Effector memory CD4-positive, alpha-beta T cell (primary cell): ENCODE results near the gene WASHC2A.
"Not testable (repeated sequence)": the region's sequence is repeated elsewhere in the genome, so short reads cannot be mapped to it uniquely, and the experiment has no call there.

ENCODE experiments used
- DNase-seq, 3 donors: peaks; one replicate each; pipeline ENCODE4 v3.0.0-alpha.2; 2020
- H3K27ac ChIP-seq: 2 replicates; pipeline ENCODE4 v1.7.0; 2013; ENCODE audit warnings: mild to moderate bottlenecking, low read length, moderate library complexity; ENCODE audit not compliant: insufficient read depth, poor library complexity, severe bottlenecking
- H3K27me3 ChIP-seq: replicated peaks from 2 replicates; pipeline ENCODE4 v1.7.0; 2013; ENCODE audit warnings: mild to moderate bottlenecking, low read length; ENCODE audit not compliant: insufficient read depth, control insufficient read depth, poor library complexity, severe bottlenecking
- H3K36me3 ChIP-seq: 2 replicates; pipeline ENCODE4 v1.7.0; 2013; ENCODE audit warnings: mild to moderate bottlenecking, low read length, moderate library complexity; ENCODE audit not compliant: control insufficient read depth, insufficient read depth
- H3K4me1 ChIP-seq: 2 replicates; pipeline ENCODE4 v1.7.0; 2013; ENCODE audit warnings: low read length, mild to moderate bottlenecking; ENCODE audit not compliant: control insufficient read depth, insufficient read depth, poor library complexity, severe bottlenecking
- H3K4me3 ChIP-seq: 2 replicates; pipeline ENCODE4 v1.7.0; 2013; ENCODE audit warnings: low read length, low read depth, mild to moderate bottlenecking; ENCODE audit not compliant: insufficient read depth, poor library complexity, severe bottlenecking
- H3K9me3 ChIP-seq: 2 replicates; pipeline ENCODE4 v1.7.0; 2013; ENCODE audit warnings: mild to moderate bottlenecking, low read length, moderate library complexity; ENCODE audit not compliant: control insufficient read depth

The WASHC2A gene

DNA sequence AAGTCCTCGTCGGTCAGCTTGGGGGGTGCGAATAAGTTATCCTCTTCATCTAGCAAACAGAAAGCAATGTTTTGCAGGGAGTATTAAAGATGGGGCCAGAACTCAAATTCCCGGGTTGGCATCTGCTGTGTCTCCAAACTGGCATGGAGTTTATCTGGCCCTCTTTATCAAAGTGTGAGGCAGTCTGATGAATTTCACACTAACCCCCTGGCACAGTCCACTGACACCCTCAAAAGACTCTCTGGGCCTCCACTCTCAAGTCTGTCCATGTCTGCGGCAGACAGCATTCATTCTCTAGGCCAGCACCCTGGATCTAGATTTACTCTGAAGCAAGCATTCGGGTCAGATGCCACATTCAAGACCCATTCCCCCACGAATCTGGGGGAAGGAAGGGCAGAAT is 6.2 kb upstream of the WASHC2A start:
- H3K36me3 ChIP-seq, H3K4me1 ChIP-seq, H3K9me3 ChIP-seq, H3K27ac ChIP-seq, H3K27me3 ChIP-seq, H3K4me3 ChIP-seq, DNase-seq: not testable (repeated sequence)

DNA sequence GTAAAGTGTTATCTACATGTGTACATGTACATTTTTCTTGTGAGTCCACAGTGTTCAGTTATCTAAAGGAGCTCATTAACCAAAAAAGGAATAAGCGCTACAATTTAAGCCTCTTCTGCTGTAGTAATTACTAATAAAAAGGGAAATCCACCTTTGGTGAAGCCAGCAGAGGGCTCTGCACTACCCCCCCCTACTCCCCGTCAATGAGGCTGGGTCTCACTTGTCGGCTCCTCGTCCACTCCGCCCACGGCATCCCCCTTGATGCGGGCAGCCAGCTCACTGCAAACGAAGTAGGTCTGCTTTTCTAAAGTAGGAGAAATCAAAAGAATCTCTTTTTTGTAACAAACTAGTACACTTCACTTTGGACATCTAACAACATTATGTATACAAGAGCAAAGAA is 4.7 kb upstream of the WASHC2A start:
- Histone ChIP-seq H3K4me1 (no peaks in the 10 kb centered on the region), H3K27ac (no peak overlapping the region), H3K9me3 (no peaks in the 10 kb centered on the region), H3K36me3 (no peaks in the 10 kb centered on the region), H3K4me3 (no peak overlapping the region), H3K27me3 (no peaks in the 10 kb centered on the region)
- DNase-seq = no peak

DNA sequence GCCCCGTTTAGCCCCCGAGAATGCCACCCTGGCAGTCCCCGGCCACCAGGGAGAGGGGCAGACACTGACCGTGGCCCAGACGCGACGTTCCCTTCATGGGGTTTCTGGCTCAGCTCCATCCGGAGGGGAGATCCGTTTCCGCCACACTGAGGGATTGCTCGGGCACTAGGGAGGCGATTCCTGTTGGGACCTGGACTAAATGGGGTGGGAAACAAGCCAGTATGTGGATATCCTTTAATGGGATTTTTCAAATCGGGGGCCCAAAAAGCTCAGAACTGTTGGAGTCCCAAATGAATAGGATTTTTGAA is 552 bp downstream of the WASHC2A start:
- H3K27ac ChIP-seq, H3K9me3 ChIP-seq, DNase-seq, H3K4me3 ChIP-seq, H3K4me1 ChIP-seq, H3K27me3 ChIP-seq, H3K36me3 ChIP-seq: not testable (repeated sequence)

DNA sequence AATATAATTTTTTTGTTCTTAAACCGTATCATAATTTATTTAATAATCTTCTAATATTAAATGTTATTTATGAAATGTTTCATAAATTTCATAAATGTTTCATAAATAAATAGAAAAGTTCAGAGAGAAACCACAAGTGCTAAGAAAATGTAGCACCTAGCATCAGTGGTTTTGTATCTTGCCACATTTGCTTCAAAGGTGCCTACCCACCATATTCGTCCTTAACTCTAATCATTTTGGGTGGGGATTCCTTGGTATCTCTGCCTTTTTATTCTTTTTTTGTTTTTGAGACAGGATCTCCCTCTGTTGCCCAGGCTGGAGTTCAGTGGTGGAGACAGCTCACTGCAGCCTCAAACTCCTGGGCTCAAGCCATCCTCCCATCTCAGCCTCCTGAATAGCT is 7.4 kb downstream of the WASHC2A start:
- not testable (repeated sequence) for DNase-seq, H3K9me3 ChIP-seq, H3K27ac ChIP-seq, H3K4me1 ChIP-seq, H3K36me3 ChIP-seq, H3K27me3 ChIP-seq, H3K4me3 ChIP-seq

DNA sequence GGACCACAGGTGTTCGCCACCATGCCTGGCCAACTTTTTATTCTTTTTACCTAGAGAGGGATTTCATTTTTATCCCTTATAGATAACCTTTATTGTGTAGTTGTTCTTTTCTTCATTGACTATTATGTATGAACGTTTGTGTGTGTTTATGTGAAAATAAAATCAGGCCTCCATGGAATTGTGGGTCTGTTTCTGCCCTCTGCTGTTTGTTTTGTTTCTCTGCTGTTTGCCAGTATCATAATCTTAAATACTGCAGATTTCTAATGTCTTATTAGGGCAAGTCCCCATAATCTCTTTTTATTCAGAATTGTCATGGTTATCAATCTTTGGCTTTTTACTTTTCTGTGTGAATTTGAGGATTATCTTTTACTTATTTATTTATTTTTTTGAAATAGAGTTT is 7.8 kb downstream of the WASHC2A start:
- DNase-seq, H3K4me1 ChIP-seq, H3K27me3 ChIP-seq, H3K36me3 ChIP-seq, H3K4me3 ChIP-seq, H3K27ac ChIP-seq, H3K9me3 ChIP-seq: not testable (repeated sequence)

DNA sequence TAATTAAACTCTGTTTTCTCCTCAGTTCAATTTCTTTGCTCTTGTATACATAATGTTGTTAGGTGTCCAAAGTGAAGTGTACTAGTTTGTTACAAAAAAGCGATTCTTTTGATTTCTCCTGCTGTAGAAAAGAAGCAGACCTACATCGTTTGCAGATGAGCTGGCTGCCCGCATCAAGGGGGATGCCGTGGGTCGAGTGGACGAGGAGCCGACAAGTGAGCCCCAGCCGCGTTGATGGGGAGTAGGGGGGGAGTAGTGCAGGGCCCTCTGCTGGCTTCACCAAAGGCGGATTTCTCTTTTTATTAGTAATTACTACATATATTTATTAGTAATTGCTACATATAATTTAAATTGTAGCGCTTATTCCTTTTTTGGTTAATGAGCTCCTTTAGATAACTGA is 23.6 kb downstream of the WASHC2A start:
- DNase-seq, H3K36me3 ChIP-seq, H3K4me1 ChIP-seq, H3K9me3 ChIP-seq, H3K27me3 ChIP-seq, H3K4me3 ChIP-seq, H3K27ac ChIP-seq: not testable (repeated sequence)

DNA sequence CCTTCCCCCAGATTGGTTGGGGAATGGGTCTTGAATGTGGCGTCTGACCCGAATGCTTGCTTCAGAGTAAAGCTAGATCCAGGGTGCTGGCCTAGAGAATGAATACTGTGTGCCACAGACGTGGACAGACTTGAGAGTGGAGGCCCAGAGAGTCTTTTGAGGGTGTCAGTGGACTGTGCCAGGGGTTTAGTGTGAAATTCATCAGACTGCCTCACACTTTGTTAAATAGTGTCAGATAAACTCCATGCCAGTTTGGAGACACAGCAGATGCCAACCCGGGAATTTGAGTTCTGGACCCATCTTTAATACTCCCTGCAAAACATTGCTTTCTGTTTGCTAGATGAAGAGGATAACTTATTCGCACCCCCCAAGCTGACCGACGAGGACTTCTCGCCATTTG is 25.2 kb downstream of the WASHC2A start:
- not testable (repeated sequence) for H3K36me3 ChIP-seq, DNase-seq, H3K27ac ChIP-seq, H3K9me3 ChIP-seq, H3K4me3 ChIP-seq, H3K4me1 ChIP-seq, H3K27me3 ChIP-seq

DNA sequence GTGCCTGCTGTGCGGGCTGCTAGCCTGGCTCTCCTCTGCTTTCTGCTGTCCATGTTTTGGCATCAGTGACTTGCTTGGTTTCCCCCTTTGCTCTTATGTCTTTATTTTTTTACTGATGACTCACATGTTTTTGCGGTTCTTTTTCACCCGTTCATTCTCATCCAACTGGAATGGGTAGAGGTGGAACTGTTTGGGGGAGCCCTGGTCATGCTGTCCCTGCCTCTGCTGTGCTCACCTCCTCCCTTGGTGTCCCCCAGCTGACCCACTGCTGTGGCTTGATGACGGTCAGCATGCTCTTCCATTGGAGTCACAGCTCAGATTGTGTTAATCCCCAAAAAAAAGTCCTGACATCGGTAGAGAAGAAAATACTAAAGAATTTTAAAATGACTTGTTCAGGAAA is 26.9 kb downstream of the WASHC2A start:
- H3K4me1 ChIP-seq, H3K4me3 ChIP-seq, DNase-seq, H3K27ac ChIP-seq, H3K9me3 ChIP-seq, H3K36me3 ChIP-seq, H3K27me3 ChIP-seq: not testable (repeated sequence)

DNA sequence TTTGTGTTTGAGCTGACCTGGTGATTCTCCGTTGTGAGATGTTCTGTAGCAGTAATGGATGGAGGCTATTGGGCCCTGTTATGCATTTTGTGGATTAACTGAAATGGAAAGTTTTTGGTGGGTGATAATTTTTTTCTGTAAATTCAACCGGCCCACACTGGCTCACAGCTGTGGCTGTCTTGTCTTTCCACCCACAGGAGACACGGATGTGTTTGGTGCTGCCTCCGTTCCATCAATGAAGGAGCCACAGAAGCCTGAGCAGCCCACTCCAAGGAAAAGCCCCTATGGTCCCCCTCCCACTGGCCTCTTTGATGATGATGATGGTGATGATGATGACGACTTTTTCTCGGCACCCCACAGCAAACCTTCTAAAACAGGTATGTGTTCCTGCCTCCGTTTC is 27.6 kb downstream of the WASHC2A start:
- not testable (repeated sequence) for H3K9me3 ChIP-seq, H3K27ac ChIP-seq, H3K4me3 ChIP-seq, H3K27me3 ChIP-seq, H3K36me3 ChIP-seq, H3K4me1 ChIP-seq, DNase-seq

DNA sequence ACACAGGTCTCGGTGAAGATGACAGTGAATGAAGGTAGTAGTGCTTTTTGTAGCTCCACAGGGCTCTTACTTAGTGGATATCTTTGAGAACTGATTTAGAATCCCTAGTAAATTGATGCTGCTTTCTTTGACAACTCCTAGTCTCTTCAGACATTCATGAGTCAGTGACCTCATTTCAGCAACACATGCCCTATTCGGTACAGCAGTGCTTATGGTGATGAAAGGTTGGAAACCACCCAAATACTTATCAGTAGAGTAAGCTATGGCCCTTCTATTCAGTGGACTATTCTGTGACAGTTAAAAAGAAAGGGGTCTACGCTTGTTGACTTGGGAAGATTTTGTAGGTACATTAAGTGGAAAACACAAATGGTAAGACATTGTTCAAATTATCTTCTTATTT is 29.0 kb downstream of the WASHC2A start:
- H3K4me1 ChIP-seq = not testable (repeated sequence)

DNA sequence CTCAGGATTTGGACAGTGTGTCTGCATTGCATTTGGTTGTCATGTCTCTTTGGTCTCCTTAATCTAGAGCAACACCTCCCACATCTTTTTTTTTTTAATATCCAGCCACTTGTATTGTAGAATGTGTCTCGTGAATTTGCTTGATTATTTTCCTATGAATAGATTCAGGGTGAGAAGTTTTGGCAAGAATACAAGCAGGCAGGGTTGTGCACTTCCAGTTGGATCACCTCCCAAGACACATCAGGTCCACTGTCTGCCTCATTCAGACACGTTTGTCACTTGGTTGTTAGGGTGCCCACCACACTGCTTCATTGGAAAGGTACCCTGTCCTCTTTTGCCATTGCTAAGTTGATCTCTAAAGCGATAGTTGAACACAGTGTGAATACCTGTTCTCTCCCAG is 30.9 kb downstream of the WASHC2A start:
- not testable (repeated sequence) for H3K4me1 ChIP-seq, H3K27ac ChIP-seq, DNase-seq, H3K36me3 ChIP-seq, H3K9me3 ChIP-seq, H3K4me3 ChIP-seq, H3K27me3 ChIP-seq

More for the DNA sequence above, 29.0 kb downstream of the WASHC2A start:
- not testable (repeated sequence) for H3K27ac ChIP-seq, DNase-seq, H3K36me3 ChIP-seq, H3K4me3 ChIP-seq, H3K27me3 ChIP-seq, H3K9me3 ChIP-seq
